GM21825 (cell line): ENCODE measurements around the gene NOXO1.
"Not testable (repeated sequence)": the region's sequence is repeated elsewhere in the genome, so short reads cannot be mapped to it uniquely, and the experiment has no call there.

Experiments used
- ATAC-seq: cut with Tn5 transposase; IDR thresholded peaks from one replicate; pipeline ENCODE4 v1.9.1; 2021; ENCODE audit warnings: mild to moderate bottlenecking, moderate library complexity; ENCODE audit not compliant: unreplicated experiment

The NOXO1 gene

DNA sequence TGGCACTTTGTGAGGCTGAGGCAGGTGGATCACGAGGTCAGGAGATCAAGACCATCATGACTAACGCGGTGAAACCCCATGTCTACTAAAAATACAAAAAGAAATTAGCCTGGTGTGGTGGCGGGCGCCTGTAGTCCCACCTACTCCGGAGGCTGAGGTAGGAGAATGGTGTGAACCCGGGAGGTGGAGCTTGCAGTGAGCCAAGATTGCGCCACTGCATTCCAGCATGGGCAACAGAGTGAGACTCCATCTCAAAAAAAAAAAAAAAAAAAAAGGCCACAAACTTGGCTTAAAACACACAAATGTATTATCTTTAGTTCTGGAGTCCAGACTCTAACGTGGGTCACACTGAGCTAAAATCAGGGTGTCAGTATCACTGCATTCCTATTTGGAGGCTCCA lies 30.5 kb upstream of the NOXO1 start:
- not testable (repeated sequence) for ATAC-seq

DNA sequence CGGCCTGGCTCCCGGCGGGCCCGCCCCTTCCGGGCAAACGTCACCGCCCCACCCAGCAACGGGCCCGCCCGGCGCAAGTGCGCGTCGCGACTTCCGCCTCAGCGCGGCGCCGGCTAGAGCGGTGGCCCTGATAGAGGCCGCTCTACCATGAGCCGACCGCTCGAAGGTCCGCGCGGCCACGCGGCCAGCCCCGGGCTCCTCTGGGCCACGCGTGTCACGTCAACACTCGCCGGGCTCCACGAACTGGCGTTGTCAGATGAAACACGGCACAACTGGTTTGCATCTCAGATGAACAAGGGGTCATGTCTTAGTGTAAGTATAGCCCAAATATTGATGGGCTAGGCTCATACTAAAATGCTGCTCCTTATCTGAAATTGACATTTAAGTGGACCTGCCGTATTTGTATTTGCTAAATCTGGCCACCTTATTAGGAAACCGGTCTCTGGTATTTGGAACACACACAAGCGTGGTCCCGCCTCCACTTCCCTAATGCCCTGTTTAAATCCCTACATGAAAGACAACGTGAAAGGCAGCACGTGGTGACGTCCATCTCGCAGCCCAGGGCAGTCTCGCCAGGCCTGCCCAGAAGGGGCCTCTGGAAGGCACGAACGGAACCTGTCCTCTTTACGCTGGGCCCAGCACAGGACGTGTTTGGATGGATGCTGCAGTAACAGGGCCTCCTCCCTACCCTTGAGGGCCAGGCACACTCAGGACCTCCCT lies 28.7 kb upstream of the NOXO1 start, which contains the start of gene ZNF598:
Gene ZNF598, minus strand, starts transcription at position 31 of the 720 bp plus-strand sequence.
- ATAC-seq = peak; percentile 74

DNA sequence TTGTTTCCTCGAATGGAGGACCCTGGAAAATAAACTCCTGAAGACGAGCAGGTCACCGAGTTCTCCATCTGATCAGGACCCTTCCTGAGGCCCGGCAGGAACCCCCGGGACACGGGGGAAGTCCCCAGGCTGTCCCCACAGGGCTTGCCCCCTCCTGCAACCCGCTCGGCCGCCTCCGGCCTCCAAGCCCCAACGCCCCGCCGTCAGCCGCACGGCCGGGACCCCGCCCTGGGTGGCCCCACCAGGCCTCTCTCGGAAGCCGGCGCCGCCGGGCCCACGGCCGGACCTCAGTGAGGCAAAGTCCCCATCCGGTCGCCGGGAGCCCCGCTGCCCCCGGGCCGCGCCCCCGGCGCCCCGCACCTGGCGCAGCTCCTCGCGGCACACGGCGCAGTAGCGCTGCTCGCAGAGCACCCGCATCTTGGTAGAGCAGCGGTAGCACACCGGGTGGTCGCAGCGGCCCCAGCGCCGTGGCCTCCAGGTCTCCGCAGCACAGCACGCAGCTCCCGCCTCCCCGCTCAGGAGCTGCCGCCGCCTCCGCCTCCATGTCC lies 28.0 kb upstream of the NOXO1 start:
- ATAC-seq = peak; percentile 23

DNA sequence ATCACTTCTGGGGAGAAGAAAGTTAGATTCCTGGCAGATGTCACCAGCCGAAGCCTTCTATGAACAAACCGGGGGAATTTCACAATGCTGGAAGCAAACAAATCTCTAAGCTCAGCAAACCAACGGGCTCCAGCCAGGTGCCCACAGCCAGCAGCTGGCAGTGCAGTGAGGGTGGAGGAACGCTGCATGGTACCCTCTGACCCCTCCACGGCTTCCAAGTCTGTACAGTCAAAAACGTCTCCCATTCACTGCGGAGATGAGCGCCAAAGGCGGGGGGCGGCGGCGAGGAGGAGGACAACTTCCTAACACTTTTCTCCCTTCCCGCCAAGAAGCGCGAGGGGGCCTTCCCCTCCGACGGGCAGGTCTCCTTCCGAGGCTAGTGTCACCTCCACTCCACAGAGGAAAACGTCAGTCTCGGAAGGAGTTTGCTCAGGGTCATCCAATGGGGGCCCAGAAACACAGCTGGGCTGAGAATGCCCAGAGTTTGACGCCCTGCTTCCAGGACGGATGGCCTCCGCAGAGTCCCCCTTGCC lies 27.4 kb upstream of the NOXO1 start:
- ATAC-seq = no peak

DNA sequence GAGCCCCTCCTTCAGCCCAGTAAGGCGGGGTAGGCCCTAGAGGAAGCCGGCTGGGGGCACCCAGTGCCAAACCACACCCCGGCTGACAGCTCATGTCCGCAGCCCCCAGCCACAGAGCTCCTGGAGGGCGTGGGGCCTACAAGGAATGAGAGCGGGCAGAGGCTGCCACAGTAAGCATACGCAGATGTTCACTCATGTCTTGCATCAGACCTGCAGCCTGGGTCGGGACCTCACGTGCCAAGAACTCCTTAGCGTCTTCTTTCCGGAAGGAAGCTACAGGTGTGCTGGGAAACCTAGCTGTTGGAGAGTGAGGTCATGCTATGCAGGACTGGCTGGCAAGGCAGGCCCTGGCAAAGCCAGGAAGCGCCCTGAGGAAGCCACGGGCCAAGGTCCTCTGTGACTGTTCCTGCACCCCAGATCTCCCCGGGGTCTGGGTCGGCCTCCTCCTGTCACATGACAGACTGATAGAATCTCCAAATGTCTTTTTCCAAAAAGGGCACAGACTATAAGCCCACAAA lies 26.8 kb upstream of the NOXO1 start:
- no peak for ATAC-seq

DNA sequence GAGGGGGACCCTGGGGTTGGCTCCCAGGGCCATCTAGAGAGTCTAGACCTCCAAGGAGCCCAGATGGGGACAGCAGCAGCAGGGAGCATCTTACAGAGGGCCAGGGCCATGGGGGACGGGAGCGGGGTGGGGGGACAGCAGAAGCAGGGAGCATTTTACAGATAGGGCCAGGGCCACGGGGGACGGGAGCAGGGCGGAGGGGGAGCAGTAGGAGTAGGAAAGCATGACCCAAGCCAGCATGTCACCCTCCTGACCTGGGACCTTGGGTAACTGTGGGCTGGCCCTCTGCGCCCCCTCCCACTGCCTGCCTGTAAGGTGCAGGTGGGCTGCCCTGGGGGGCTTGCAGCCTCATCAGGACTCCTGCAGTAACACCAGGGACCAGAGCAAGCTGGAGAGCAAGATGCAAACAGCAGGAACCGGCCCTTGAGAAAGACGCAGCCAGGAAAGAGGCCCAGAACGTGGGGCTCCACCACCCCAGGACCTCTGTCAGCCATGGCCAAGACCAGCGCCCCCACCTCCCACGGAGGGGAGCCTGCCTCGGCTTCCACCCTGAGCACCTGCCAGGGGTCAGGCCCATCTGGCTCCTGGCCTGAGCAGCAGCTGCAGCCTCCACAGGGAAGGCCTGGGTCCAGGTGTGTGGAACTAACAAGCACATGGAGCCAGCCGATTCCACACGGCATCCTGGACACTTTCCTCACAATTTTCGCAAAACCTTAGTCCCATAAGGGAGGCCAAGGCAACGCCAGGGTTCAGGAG lies 26.0 kb upstream of the NOXO1 start:
- no peak for ATAC-seq

DNA sequence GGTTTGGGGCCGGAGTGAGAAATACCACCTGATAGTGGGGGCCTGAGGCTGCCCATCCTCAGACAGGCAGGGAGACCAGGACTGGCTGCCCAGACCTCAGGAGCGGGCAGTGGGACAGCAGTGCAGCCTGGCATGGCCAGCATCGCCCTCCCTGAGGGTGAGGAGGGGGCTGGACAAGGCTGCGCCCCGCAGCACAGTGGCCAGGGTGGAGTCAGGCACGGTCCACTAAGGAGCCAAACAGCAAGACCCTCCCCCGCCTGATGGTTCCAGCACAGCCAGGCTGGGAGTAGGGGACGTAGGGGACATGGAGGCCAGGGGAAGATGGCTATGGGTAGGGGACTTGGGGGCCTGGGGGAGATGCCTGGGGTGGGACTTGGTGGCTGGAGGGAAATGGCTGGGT lies 25.0 kb upstream of the NOXO1 start:
- no peak for ATAC-seq

DNA sequence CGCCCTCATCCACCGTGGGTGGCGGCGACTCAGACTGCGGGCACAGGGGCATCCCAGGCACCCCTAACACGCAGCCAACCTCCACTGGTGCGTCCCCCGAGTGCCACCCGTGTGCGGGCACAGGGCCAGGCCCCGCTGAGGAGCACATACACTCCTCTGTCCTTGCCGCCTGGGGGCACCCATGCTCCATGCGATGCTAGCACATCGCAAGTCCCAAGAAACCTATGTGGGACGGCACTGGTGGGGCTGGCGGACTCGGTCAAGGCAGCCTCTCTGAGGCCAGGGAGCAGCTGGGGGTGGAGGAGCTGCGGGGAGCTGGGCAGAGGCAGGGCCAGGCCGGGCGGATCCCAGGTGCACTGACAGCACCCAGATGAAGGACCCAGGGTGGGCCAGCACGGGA lies 24.4 kb upstream of the NOXO1 start:
- no peak for ATAC-seq

DNA sequence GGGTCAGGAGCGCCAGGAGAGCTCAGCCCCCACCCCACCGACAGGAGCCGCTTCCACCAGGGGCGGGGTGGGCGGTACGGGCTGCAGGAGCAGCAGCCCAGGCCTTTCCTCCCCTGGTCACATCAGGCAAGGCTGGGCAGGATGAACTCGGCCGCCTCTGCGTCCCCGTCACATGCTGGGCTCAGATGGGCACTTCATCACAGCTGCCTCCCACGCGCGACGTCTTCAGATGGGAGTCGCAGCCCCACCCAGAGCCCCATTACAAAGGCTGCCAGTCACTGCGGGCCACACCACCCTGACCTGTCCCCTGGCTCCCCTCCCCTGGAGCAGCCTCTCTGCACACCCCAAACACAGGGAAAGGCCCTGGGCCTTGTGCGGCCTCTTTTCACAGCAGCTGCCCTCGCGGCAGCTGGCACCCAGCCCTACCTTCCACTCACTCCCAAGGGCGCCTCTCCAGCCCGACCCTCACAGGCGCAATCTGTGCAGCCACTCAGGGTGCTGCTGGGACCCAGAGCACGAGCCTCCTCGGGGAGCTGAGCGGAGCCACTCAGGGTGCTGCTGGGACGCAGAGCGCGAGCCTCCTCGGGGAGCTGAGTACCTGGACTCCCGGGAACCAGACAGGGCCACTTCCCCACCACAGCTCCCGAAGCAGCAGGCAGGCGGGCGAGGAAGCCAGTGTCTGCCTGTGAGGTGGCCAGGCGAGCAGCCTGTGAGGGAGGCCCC lies 23.7 kb upstream of the NOXO1 start:
- no peak for ATAC-seq

DNA sequence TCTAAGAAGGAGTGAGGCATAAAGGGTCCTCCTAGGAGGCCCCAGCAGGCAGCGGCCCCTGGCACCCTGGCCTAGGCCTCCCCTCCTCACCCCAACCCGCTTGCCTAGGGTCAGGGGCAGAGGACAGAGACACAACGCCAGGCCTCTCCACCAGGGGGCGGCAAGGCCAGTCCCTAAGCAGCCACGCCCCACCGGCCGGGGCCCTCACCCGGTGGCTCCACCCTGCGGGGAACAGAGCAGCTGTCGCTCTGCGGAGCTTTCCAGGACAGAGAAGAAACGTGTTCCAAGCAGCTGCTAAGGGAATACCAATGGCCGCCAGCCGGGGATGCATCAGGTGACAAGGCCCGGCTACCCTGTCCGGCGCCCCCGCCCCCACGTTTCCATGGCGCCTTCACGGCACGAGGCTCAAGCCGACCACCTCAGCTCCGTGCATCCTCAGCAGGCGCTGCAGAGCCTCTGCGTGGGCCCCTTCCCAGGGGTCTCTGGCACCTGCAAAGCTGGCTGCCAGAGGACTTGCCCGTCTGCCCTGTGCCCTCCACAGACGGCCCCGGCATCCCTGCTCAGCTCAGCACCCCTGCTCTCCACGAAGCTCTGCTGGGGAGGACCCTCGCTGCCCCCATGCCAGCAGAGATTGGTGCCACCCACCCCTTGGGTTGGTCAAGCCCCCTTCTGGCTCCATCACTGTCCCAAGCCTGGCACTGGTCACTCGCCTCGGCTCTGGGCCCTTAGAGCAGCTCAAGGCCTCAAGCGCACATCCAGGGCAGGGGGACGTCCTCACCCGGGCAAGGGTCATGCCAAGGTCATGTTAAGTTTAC lies 22.8 kb upstream of the NOXO1 start:
- ATAC-seq = peak; percentile 60

DNA sequence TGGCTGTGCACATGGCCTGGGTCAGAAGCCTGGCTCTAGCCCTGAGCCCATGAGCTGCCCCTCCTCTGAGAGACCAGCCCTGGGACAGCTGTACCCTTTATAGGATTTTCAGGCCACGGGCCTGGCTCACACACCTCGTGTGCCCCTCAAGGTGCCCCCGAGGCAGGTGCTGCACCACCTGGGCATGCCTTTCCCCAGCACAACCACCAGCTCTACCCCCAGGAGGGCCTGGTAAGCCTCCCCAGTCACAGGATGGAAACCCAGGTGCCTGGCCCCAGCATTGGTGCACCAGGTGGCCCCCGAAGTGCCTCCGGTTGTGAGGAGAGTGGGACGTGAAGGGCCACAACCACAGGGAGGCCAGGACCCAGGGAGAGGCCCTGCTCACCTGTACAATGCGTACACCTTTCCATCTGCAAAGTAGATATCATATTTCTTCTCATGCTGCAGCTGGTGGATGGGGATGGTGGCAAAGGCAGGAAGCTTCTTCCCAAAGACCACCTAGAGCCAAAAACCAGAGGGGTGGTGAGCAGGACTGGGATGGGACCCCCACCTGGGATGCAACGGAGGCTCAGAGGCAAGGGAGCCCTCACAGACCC lies 22.1 kb upstream of the NOXO1 start:
- no peak for ATAC-seq

DNA sequence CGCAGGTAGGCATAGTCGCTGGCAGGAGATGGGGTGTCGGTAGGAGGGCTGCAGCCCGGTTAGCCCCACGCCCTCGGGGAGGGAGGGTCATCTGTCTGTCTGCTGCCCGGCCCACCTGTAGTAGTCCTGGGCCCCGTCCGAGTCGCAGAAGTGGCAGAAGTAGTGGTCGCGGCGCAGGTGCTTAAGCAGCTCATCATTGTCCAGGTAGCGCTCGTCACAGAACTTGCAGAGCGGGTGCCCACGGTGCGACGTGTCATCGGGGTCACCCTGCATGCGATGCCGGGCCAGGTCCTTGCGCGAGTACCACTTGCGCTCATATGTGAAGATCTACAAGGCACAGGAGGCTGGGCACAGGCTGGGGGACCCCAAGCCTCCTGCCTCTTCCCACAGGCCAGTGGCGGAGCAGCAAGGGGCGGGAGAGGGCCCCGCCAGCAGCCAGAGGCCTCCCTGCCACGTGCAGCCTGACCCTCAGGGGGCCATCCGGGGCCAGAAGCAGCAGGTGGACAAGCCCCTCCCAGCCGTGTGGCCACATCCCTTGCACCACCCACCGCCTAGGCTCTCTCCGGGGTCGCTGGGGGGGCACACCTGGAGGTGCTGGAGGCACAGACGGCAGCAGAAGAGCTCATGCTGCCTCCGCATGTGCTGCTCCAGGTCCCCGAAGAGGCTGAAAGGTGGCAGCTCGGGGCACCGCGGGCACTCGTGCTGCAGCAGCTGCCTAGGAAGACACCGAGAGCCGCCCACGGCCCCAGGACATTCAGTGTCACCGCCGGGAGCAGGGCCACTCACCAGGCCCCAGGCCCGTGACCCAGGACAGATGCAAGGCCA lies 21.3 kb upstream of the NOXO1 start:
- no peak for ATAC-seq

DNA sequence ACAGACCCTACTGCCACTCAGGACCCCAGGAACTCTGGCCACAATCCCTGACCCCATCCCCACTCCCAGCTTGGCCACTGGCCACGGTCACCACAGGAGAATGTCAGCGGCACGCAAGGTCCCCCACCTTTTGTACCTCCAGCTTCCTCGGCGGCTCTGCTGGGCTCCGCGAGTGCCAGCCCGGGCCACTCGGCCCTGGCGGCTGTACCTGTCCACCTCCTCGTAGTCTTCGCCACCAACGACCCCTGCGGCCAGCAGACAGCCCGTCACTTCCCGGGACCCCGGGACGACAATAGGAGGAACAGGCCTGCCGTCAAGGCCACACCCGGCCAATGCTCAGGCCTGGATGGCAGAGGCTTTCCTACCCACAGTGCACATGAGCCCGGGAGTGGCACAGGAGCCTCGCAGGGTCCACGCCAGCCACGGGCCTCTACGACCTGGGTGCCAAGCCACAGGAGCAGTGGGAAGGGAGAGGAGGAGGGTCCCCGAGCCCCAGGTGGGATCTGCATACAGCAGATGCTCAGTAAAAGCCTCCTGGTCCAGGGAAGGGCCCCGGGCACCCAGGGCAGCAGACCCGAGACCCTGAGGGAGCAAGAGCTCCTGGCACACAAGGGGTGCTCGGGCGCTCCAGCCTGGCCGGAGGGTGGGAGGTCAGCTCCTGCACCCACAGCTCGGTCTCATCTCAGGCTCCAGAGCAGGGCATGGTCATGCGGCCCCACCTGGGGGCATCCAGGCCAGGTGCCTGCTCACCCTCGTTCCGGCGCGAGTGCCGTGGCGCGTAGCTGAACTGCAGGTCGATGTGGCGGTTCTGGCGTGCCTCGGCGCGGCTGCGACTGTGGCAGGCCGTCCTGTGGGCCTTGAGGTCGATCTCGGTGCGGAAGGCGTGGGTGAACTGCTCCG lies 20.4 kb upstream of the NOXO1 start:
- ATAC-seq = no peak

DNA sequence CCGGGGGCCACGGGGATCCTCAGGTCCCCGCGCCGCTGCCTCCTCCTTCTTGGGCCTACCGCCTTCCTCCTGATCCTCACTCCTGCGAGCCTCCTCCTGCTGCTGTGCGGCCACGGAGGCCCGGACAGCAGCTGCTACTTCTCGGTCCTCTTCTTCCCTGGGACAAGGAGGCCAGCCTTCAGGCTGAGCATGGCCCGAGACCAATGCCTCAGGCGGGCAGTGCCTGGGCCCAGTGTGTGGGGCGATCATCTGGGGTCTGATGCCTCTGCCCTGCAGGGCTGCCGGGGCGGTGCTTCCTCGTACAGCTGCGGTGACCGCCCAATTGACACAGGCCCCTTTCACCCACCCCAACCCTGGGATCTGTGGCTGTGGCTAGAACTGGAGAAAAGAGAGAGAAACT lies 19.8 kb upstream of the NOXO1 start:
- ATAC-seq = no peak

DNA sequence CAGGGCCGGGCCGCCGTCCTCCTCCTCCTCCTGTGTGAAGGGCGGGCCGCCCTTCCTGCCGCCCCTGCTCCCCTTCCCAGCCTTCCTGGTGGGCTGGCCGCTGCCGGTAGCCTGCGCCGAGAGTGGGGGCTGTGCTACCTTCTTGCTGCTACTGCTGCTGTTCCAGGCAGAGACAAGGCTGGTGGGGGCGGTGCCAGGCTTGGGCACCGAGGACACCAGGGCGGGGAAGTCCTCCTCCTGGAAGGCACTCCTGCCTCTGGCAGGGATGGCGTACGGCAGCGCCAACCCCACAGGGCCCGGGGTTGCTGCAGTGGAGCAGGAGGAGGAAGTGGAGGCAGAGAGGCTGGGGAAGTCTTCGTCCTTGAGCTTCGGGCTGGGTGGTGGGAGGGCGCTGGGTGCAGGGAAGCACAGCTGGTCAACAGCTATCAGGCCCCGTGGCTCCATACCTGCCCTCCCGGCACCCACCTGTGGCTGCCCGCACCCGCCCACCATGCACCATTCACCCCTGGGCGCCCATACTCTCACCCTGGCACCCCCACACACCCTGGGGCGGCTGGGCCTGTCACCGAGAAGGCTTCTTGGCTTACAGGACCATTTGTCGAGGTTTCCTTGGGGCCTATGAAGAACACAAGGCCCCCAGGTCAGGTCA lies 18.7 kb upstream of the NOXO1 start:
- no peak for ATAC-seq

DNA sequence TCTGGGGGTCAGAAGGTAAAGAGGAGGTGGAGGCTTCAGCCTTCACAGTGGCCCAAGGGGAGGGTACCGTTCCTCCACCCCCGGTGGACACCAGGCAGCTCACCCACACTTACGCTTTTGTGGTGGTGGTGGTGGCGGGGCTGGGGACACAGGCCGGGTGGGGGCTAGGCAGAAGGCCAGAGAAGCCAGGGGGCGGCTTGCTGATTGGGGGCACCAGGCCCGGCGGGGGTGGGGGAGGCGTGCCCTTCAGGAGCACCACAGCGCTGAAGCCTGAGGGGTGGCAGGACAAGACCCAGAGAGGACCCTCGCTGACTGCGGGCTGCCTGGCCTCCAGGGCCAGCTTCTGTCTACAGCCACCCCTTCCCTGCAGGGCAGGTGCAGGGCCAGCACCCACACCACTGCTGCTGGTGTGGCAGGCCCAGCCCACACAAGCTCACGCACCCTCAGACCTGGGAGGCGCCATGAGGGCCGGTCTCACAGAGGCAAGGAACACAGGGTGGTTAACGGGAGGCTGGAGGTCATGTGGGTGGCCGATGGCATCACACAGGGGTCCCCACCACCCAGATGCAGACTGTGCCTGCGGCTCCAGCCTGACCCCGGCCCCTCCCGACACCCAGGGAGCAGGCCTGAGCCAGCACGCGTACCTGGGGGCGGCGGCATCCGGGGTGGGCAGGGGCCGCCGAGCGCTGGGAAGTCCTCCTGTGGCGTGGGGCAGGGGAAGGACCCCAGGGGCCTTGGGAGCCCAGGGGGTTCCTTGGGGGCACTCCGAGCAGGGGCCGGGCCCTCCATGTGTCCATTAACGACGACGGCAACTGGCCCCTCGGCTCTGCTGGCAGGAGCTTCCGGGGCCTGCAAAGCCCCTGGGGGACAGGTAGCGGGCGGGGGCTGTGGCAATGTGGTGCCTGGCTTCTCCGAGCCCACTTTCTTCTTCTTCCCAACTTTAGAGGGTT lies 17.9 kb upstream of the NOXO1 start:
- no peak for ATAC-seq
